IPS-NIHi7 (cell line): ENCODE measurements around the gene DAPK3.
"Not testable (repeated sequence)": the region's sequence is repeated elsewhere in the genome, so short reads cannot be mapped to it uniquely, and the experiment has no call there.

Experiments
- DNase-seq: peaks from one replicate; pipeline ENCODE4 v3.0.0; 2012; ENCODE audit warnings: mixed read lengths; ENCODE audit errors: extremely low spot score

DAPK3 gene

GRCh38 chr19:3955276-3955675, 15.6 kb downstream of the DAPK3 start:
- DNase-seq: not testable (repeated sequence)

- no peak for DNase-seq
Measured at GRCh38 chr19:3954107-3954506, 16.8 kb downstream of the DAPK3 start.

- DNase-seq: not testable (repeated sequence)
Measured at GRCh38 chr19:3952755-3953276, 18.1 kb downstream of the DAPK3 start.

- no peak for DNase-seq
Measured at GRCh38 chr19:3950871-3951861, 19.7 kb downstream of the DAPK3 start.

GRCh38 chr19:3949997-3950859, 20.7 kb downstream of the DAPK3 start:
- DNase-seq: no peak

GRCh38 chr19:3949294-3949693, 21.6 kb downstream of the DAPK3 start:
- no peak for DNase-seq

GRCh38 chr19:3947316-3947933, 23.5 kb downstream of the DAPK3 start:
- not testable (repeated sequence) for DNase-seq

GRCh38 chr19:3945838-3946237, 25.1 kb downstream of the DAPK3 start:
- DNase-seq: no peak

GRCh38 chr19:3944018-3944721, 26.7 kb downstream of the DAPK3 start:
- DNase-seq: no peak

- DNase-seq: no peak
Measured at GRCh38 chr19:3942790-3943409, 28.0 kb downstream of the DAPK3 start.

- DNase-seq: not testable (repeated sequence)
Measured at GRCh38 chr19:3938300-3938950, 32.5 kb downstream of the DAPK3 start.

- DNase-seq: no peak
Measured at GRCh38 chr19:3936506-3937442, 34.1 kb downstream of the DAPK3 start.

- DNase-seq: peak; percentile 97
Measured at GRCh38 chr19:3932931-3933810, 37.7 kb downstream of the DAPK3 start, which contains the start of gene NMRK2. NMRK2 (plus strand) TSS chr19:3933069; CDS start chr19:3933672, 603 bp downstream.

GRCh38 chr19:3931041-3931440, 39.9 kb downstream of the DAPK3 start:
- DNase-seq: no peak

- no peak for DNase-seq
Measured at GRCh38 chr19:3923912-3924311, 47.0 kb downstream of the DAPK3 start.

- no peak for DNase-seq
Measured at GRCh38 chr19:3923096-3923758, 47.7 kb downstream of the DAPK3 start.

- no peak for DNase-seq
Measured at GRCh38 chr19:3919793-3920192, 51.1 kb downstream of the DAPK3 start.
